ENCODE measurements around the gene GPS2.
"Not testable (repeated sequence)": the region's sequence is repeated elsewhere in the genome, so short reads cannot be mapped to it uniquely, and the experiment has no call there.

Gene GPS2

DNA sequence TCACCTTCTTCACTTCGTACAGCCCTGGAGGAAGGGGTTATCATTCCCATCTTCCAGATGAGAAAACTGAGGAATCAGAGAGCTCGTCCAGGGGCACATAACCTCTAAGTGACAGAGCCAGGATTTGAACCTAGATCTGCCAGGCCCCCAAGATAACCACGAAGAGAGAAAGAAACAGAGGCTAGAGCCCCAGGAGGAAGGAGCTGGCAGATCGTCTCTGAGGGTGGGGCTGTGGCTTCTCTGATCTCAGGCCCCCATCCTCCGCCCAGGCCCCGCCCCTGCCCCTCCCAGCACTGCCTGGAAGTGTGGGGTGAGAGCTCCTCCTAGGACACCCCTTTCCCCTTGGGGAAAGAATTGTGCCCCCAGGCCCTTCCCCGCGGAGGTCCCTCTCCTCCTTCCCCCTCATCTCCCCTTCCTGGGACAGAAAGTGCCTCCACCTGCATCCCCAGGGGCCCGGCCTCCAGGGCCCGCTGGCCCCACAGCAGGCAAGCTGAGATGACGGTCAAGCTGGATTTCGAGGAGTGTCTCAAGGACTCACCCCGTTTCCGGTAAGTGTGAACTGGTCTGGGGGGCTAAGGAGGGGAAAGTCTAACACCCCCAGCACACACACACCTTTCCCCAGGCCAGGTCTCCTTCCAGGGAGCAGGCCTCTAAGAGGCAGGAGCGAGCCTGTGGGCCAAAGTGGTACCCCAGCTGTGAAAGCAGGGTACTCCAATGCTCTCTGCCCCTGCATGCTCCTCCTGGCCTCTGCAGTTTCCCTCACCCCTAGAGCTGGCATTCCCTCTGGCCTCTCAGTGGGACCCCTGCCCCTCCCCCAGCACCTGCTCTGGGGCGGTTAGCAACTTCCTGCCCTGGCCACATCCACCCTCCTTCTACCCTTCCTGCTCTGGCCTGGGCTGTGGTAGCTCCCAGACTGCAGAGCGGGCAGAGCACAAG is 21.3 kb upstream of the GPS2 start, which contains the start of gene ACAP1:
TSS of gene ACAP1 (plus strand) at position 290 of the 936 bp plus-strand sequence. CDS start at position 496, 206 bp downstream.
- Histone ChIP-seq H3K36me3 (replicated peaks; ENCODE audit: low read depth, low read length) (peaks cover 4% of the 10 kb centered on the region), H3K27me3 (ENCODE audit: low read depth, low read length) (no peaks in the 10 kb centered on the region), H3K27ac (ENCODE audit: low read length) (peak within 1 kb of the TSS; percentile 63), H3K4me3 (ENCODE audit: low read length) (peak within 1 kb of the TSS; percentile 99), H4K20me1 (ENCODE audit: insufficient read depth, low read length) (no peaks in the 10 kb centered on the region), H3K4me2 (ENCODE audit: low read length) (peak within 1 kb of the TSS; percentile 96), H3K9ac (ENCODE audit: low read length) (peak within 1 kb of the TSS; percentile 92), H3K79me2 (ENCODE audit: low read length) (peaks cover 9% of the 10 kb centered on the region), H3K4me1 (ENCODE audit: low read length) (peaks cover 26% of the 10 kb centered on the region), H2AFZ (ENCODE audit: low read depth, low read length) (peak within 1 kb of the TSS; percentile 52; the same call in 1 of the 2 replicates), H3K9me3 (ENCODE audit: insufficient read depth, low read length) (no peaks in the 10 kb centered on the region)
- no peak for TF ChIP-seq EZH2phosphoT487 (IDR thresholded peaks at IDR 0.05; ENCODE audit: low read depth)
- TF ChIP-seq, protein P1, sequence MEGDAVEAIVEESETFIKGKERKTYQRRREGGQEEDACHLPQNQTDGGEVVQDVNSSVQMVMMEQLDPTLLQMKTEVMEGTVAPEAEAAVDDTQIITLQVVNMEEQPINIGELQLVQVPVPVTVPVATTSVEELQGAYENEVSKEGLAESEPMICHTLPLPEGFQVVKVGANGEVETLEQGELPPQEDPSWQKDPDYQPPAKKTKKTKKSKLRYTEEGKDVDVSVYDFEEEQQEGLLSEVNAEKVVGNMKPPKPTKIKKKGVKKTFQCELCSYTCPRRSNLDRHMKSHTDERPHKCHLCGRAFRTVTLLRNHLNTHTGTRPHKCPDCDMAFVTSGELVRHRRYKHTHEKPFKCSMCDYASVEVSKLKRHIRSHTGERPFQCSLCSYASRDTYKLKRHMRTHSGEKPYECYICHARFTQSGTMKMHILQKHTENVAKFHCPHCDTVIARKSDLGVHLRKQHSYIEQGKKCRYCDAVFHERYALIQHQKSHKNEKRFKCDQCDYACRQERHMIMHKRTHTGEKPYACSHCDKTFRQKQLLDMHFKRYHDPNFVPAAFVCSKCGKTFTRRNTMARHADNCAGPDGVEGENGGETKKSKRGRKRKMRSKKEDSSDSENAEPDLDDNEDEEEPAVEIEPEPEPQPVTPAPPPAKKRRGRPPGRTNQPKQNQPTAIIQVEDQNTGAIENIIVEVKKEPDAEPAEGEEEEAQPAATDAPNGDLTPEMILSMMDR (IDR thresholded peaks at IDR 0.05; ENCODE audit: low read depth, low read length) = no peak; the same call in 1 of the 2 replicates

DNA sequence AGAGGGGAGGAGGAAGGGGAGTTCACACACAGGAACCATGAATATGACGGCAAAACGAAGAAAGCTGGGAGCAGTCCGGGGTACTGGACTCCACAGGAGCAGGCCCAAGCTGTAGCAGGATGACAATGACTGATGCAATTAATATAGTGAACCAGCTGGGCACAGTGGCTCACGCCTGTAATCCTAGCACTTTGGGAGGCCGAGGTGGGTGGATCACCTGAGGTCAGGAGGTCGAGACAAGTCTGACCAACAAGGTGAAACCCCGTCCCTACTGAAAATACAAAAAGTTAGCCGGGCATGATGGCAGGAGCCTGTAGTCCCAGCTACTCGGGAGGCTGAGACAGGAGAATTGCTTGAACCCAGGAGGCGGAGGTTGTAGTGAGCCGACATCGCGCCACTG is 20.6 kb upstream of the GPS2 start:
- peak overlapping the region; percentile 14; the same call in 1 of the 2 replicates for H3K27ac ChIP-seq (ENCODE audit: low read length)

DNA sequence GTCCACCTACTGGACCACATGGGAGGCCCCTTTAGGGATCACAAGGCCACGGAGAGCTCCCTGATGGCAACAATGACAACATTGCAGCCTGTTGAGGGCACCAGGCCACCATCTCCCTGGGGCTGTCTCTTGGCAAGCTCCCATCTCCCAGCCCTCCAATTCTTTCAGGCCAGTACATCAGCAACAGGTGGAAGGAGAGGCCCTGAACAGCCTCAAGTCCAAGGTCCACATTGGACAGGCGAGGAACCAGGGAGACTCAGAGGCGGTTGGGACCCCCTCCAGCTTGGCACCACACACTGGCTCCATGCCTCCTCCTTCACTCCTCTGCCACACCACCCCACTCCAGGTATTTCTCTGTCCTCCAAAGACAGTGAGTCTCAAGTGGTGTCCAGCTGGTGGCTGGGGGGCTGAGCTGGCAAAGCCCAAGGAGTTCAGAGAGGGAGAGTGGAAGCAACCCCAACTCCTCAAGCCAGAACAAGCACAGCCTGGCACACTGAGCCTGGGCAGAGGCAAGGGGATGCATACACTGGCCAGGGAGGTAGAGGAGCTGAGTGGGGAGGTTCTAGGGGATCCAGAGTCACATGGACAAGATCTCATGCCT is 19.9 kb upstream of the GPS2 start:
- Histone ChIP-seq H3K9me3 (ENCODE audit: insufficient read depth, low read length) (no peaks in the 10 kb centered on the region), H3K4me2 (ENCODE audit: low read length) (no peak overlapping the region), H4K20me1 (ENCODE audit: insufficient read depth, low read length) (no peaks in the 10 kb centered on the region), H3K27me3 (ENCODE audit: low read depth, low read length) (no peaks in the 10 kb centered on the region), H3K27ac (ENCODE audit: low read length) (no peak overlapping the region), H3K4me3 (ENCODE audit: low read length) (no peak overlapping the region), H3K79me2 (ENCODE audit: low read length) (peaks cover 9% of the 10 kb centered on the region), H2AFZ (ENCODE audit: low read depth, low read length) (no peak overlapping the region), H3K4me1 (ENCODE audit: low read length) (peaks cover 37% of the 10 kb centered on the region), H3K36me3 (replicated peaks; ENCODE audit: low read depth, low read length) (peaks cover 4% of the 10 kb centered on the region), H3K9ac (ENCODE audit: low read length) (no peak overlapping the region)
- TF ChIP-seq EZH2phosphoT487 (IDR thresholded peaks at IDR 0.05; ENCODE audit: low read depth) = no peak
- TF ChIP-seq, protein P1 (IDR thresholded peaks at IDR 0.05; ENCODE audit: low read depth, low read length) = no peak

More for the DNA sequence above, 20.6 kb upstream of the GPS2 start:
- not testable (repeated sequence) for H3K27me3 ChIP-seq (ENCODE audit: low read depth, low read length); H3K9me3 ChIP-seq (ENCODE audit: insufficient read depth, low read length); H3K79me2 ChIP-seq (ENCODE audit: low read length); H2AFZ ChIP-seq (ENCODE audit: low read depth, low read length); H4K20me1 ChIP-seq (ENCODE audit: insufficient read depth, low read length); H3K36me3 ChIP-seq (replicated peaks; ENCODE audit: low read depth, low read length)
- H3K4me2 ChIP-seq (ENCODE audit: low read length) = peak overlapping the region; percentile 96
- peak overlapping the region; percentile 99 for H3K4me3 ChIP-seq (ENCODE audit: low read length)
- peaks cover 34% of the 10 kb centered on the region for H3K4me1 ChIP-seq (ENCODE audit: low read length)
- peak overlapping the region; percentile 92; the same call in 1 of the 2 replicates for H3K9ac ChIP-seq (ENCODE audit: low read length)

DNA sequence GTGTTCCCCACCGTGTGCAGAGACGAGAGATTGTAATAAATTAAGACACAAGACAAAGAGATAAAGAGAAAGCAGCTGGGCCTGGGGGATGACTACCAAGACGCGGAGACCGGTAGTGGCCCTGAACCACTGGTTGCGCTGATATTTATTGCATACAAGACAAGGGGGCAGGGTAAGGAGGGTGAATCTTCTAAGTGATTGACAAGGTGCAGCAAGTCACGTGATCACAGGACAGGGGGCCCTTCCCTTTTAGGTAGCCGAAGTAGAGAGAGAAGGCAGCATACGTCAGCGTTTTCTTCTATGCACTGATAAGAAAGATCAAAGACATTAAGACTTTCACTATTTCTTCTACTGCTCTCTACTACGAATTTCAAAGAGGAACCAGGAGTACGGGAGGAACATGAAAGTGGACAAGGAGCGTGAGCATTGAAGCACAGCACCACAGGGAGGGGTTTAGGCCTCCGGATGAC is 17.5 kb upstream of the GPS2 start:
- not testable (repeated sequence) for H3K27me3 ChIP-seq (ENCODE audit: low read depth, low read length); H4K20me1 ChIP-seq (ENCODE audit: insufficient read depth, low read length); H2AFZ ChIP-seq (ENCODE audit: low read depth, low read length); H3K9me3 ChIP-seq (ENCODE audit: insufficient read depth, low read length); H3K36me3 ChIP-seq (replicated peaks; ENCODE audit: low read depth, low read length)
- peak overlapping the region; percentile 54 for H3K9ac ChIP-seq (ENCODE audit: low read length)
- peak overlapping the region; percentile 80 for H3K4me2 ChIP-seq (ENCODE audit: low read length)
- H3K4me3 ChIP-seq (ENCODE audit: low read length) = peak overlapping the region; percentile 67
- H3K79me2 ChIP-seq (ENCODE audit: low read length) = peaks cover 22% of the 10 kb centered on the region
- H3K4me1 ChIP-seq (ENCODE audit: low read length) = peaks cover 44% of the 10 kb centered on the region
- peak overlapping the region; percentile 59 for H3K27ac ChIP-seq (ENCODE audit: low read length)

Data from OCI-LY3 (cell line).